Prostate gland (tissue), 2 donors: ENCODE data around the gene CRISP3. TPM values are rescaled to one million over a fixed set of nuclear protein-coding genes. Genes with fewer than 3 reads are reported as not detected.

Source experiments
- DNase-seq: peaks from one replicate; pipeline ENCODE4 v3.0.0-alpha.2; 2019; ENCODE audit warnings: low spot score
- H3K27ac ChIP-seq, 2 donors: fragments of 200-600 bp; sonication (generic); 2 replicates each; pipeline ENCODE4 v1.5.1; 2017 to 2019
- H3K27me3 ChIP-seq: fragments of 200-600 bp; sonication (generic); replicated peaks from 2 replicates; pipeline ENCODE4 v1.5.1; 2019; ENCODE audit not compliant: insufficient read depth
- H3K36me3 ChIP-seq, 2 donors: fragments of 200-600 bp; sonication (generic); 1 replicate in 1 of 2; 2 replicates in 1 of 2; pipeline versions ENCODE4 v1.5.1 to v1.8.1; 2017 to 2019
- H3K4me1 ChIP-seq: fragments of 200-600 bp; sonication (generic); replicated peaks from 2 replicates; pipeline ENCODE4 v1.5.1; 2019
- H3K4me3 ChIP-seq, 2 donors: fragments of 200-600 bp; sonication (generic); 2 replicates each; pipeline ENCODE4 v1.5.1; 2017 to 2019
- H3K9me3 ChIP-seq: fragments of 200-600 bp; sonication (generic); 2 replicates; pipeline ENCODE4 v1.5.1; 2017
- POLR2A ChIP-seq: fragments of 450-650 bp; IDR thresholded peaks from one replicate; pipeline ENCODE4 v1.6.1; 2016; ENCODE audit warnings: antibody characterized with exemption, mild to moderate bottlenecking
- POLR2AphosphoS5 ChIP-seq: sonication (generic); formaldehyde crosslinking; IDR thresholded peaks from one replicate; pipeline ENCODE4 v1.6.1; 2017; ENCODE audit warnings: antibody characterized with exemption
- WGBS: methylation state at CpG from one replicate; pipeline ENCODE4 v1.1.5; 2018; 5-methylcytosine and 5-hydroxymethylcytosine counted together
- intact Hi-C: fragments of 100-400 bp; cut with DNase I; formaldehyde crosslinking; loops from one replicate; pipeline ENCODE4 v1.14.2; 2022
- total RNA-seq, 2 donors: library from RNA; depleted of rRNA; stranded (reverse); fragments of >200 nt; gene quantifications; one replicate each; pipeline ENCODE4 v1.1.0, GENCODE V29; 2016
- TF ChIP-seq, protein P1 (sequence below), 4 experiments: fragments of 200-600 bp in 2 of 4; fragments of 450-650 bp in 2 of 4; sonication (generic) in 2 of 4; IDR thresholded peaks; 1 replicate in 3 of 4; 2 replicates in 1 of 4; pipeline ENCODE4 v1.5.1; 2016 to 2019; ENCODE audit warnings: antibody characterized with exemption in 4 of 4, mild to moderate bottlenecking in 2 of 4, moderate library complexity in 2 of 4

CRISP3 gene
- total RNA-seq, 2 donors from 2014 or later, result 0.28 to 0.55 TPM

DNA sequence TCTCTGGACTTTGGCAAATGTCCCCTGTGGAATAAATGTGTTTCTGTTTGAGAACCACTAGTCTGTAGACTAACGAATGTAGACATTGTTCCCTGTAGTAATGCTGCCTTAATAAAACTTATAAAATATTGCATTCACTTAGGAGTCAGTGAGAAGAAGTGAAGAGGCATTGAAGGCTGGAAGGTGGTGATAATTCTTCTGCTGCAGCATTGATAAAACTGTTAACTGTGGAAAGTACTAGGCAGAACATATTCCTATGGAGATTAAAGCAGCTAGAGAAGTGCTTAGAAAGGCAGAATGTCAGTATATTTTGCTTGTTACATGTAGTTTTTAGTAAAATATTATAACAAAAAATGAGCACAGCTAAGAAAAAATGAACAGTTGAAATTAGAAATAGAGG is 38.1 kb upstream of the CRISP3 start:
- intact Hi-C loops, result no loop called here

DNA sequence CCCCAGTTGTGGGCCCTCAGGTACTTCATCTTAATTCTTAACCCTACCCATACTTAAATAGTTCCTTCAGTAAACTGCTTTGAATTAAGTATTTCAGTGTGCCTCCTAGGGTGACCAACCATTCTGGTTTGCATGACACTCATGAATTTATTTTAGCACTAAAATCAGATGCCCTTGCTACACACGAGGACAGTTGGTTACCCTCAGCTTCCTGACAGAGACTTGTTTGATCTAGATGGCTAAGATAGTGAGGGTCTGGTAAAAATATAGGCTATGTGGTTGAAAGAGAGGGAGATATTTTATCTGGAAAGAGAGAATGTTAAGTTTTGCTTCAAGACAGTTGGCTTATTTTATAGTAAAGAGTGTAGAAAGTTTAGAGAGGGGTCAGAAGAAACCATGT is 32.3 kb upstream of the CRISP3 start:
- Histone ChIP-seq H3K27me3 (no peaks in the 10 kb centered on the region), H3K4me1 (no peaks in the 10 kb centered on the region), H3K9me3 (no peaks in the 10 kb centered on the region), H3K4me3 (no peak overlapping the region), H3K36me3 (no peaks in the 10 kb centered on the region), H3K27ac (no peak overlapping the region)
- no peak for DNase-seq
- WGBS, result 9% methylated on average over 1 of the region's 1 CpG
- TF ChIP-seq POLR2A (no peak), POLR2AphosphoS5 (no peak)
- TF ChIP-seq, protein P1, sequence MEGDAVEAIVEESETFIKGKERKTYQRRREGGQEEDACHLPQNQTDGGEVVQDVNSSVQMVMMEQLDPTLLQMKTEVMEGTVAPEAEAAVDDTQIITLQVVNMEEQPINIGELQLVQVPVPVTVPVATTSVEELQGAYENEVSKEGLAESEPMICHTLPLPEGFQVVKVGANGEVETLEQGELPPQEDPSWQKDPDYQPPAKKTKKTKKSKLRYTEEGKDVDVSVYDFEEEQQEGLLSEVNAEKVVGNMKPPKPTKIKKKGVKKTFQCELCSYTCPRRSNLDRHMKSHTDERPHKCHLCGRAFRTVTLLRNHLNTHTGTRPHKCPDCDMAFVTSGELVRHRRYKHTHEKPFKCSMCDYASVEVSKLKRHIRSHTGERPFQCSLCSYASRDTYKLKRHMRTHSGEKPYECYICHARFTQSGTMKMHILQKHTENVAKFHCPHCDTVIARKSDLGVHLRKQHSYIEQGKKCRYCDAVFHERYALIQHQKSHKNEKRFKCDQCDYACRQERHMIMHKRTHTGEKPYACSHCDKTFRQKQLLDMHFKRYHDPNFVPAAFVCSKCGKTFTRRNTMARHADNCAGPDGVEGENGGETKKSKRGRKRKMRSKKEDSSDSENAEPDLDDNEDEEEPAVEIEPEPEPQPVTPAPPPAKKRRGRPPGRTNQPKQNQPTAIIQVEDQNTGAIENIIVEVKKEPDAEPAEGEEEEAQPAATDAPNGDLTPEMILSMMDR (IDR thresholded peaks at IDR 0.05), result no peak
- intact Hi-C loops, result no loop called here

More for the DNA sequence above, 38.1 kb upstream of the CRISP3 start:
- Histone ChIP-seq H3K4me3 (no peak overlapping the region), H3K27ac (no peak overlapping the region), H3K36me3 (no peaks in the 10 kb centered on the region), H3K27me3 (no peaks in the 10 kb centered on the region), H3K4me1 (no peaks in the 10 kb centered on the region), H3K9me3 (no peaks in the 10 kb centered on the region)
- TF ChIP-seq POLR2A (no peak), POLR2AphosphoS5 (no peak)
- TF ChIP-seq, protein P1 (IDR thresholded peaks at IDR 0.05), result no peak
- WGBS, result 57% methylated on average over 1 of the region's 1 CpG
- no peak for DNase-seq

DNA sequence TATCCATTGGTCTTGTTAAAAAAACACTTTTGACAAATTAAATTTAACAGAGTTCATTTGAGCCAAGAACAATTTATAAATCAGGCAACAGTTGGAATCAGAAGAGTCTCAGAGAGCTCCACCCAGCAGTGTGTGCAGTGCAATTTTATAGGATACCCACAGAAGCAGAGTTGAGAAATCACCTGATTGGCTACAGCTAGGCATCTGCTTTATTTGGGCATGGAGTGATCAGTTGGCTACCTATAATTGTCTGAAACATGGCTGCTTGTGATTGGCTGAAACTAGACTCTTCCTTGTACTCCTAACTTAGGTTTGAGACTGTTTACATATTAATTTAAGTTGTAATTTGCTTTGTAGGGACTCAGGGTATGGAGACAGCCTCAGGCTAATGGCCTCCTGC is 30.9 kb upstream of the CRISP3 start:
- H3K36me3 ChIP-seq, result no peaks in the 10 kb centered on the region
- no peak overlapping the region for H3K4me3 ChIP-seq
- no peaks in the 10 kb centered on the region for H3K27me3 ChIP-seq
- no peaks in the 10 kb centered on the region for H3K9me3 ChIP-seq
- intact Hi-C loops, result no loop called here
- TF ChIP-seq, protein P1 (IDR thresholded peaks at IDR 0.05), result no peak
- H3K27ac ChIP-seq, result no peak overlapping the region
- no peaks in the 10 kb centered on the region for H3K4me1 ChIP-seq
- DNase-seq, result no peak

DNA sequence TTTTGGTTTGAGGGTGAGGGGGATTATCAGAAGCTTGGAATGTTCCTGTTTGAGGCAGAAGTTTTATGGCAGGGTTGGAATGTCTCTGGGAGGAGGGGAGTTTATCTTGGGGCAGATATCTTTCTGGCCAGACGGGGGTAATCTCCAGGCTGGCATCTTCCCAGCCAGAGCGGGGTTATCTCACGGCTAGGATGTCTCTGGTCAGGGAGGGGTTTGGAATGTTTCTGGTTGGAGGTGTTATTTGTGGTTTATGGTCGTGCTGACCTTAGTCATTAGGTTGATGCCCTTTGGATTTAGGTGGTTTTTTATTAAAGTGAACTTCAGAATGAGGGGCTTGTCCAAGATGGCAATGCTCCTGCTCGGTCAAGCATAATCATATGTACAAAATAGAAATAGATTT is 28.1 kb upstream of the CRISP3 start:
- H3K4me1 ChIP-seq, result no peaks in the 10 kb centered on the region
- H3K9me3 ChIP-seq, result no peaks in the 10 kb centered on the region
- no peak overlapping the region for H3K4me3 ChIP-seq
- intact Hi-C loops, result no loop called here
- H3K27ac ChIP-seq, result no peak overlapping the region
- 59% methylated on average over 5 of the region's 5 CpGs for WGBS
- no peak for DNase-seq
- H3K36me3 ChIP-seq, result no peaks in the 10 kb centered on the region
- no peaks in the 10 kb centered on the region for H3K27me3 ChIP-seq
- TF ChIP-seq, protein P1 (IDR thresholded peaks at IDR 0.05), result no peak
- TF ChIP-seq POLR2A (no peak), POLR2AphosphoS5 (no peak)

DNA sequence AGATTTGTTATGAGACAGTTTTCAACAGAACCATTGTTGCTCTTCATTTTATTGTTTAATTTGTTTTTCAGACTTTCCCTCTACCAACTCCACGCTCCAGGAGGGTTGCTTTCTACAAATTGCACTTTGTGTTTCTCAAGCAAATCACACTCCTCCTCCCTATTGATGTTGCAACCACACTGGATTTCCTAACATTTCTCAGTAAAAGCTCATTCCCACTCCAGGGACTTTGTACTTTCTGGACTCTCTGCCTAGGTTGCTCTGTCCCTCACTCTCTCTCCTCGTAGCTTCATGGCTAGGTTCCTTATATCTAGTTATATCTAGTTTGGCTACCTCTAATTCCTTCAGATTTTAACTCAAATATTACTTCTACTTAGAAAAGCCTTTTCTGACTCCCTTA is 22.6 kb upstream of the CRISP3 start:
- WGBS, result 84% methylated on average over 2 of the region's 2 CpGs
- no peak overlapping the region for H3K27ac ChIP-seq
- H3K4me1 ChIP-seq, result no peaks in the 10 kb centered on the region
- intact Hi-C loops, result no loop called here
- no peaks in the 10 kb centered on the region for H3K9me3 ChIP-seq
- H3K4me3 ChIP-seq, result no peak overlapping the region
- no peak for TF ChIP-seq POLR2AphosphoS5
- TF ChIP-seq, protein P1 (IDR thresholded peaks at IDR 0.05), result no peak
- TF ChIP-seq POLR2A, result no peak
- no peak for DNase-seq
- no peaks in the 10 kb centered on the region for H3K36me3 ChIP-seq
- no peaks in the 10 kb centered on the region for H3K27me3 ChIP-seq
